GM18870 (cell line): Measurements from ENCODE around the gene CRACR2A.

Experiments
- ATAC-seq: cut with Tn5 transposase; IDR thresholded peaks from one replicate; pipeline ENCODE4 v1.9.1; 2021; ENCODE audit warnings: moderate library complexity; ENCODE audit not compliant: unreplicated experiment

The CRACR2A gene

DNA sequence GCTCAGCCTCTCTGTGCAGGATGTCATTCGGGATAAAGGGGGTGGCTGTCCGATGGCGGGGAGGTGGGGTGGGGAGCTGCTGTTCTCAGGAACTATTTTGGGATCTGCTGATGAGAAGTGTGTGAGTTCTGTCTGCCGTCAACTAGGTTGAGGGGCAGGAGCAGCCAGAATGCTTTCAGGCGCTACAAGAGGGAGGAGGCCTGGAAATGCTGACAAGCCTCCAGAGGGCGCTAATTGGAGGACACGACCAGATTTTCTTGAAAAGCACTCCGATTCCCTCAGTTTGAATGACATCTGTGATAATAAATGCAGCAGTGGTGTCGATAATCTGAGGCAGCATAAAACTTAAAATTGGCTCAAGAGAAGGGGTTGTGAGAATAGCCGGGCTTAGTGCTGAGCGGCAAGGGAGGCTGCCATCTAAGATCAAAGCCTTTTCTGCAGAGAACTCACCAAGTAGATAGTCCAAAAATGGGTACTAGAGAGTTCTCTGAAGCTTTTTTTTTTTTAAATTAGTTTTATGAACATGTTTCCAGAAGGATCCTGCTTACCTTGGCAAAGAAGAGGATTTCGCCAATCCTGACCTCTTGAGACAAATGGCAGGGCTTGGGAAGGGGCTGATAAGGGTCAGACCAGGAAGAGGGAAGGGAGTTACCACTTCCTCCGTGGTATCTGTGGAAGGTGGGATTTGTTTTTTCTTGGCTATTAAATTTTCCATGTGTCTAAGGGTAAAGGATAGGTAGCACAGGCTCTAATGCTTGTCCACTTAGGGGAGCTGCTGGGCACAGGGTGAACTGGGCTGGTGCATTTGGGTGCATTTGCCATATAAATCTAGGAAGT lies 94.4 kb downstream of the CRACR2A start:
- no peak for ATAC-seq

GRCh38 chr12:3656946-3657622 lies 95.8 kb downstream of the CRACR2A start:
- ATAC-seq: no peak

- ATAC-seq: no peak
Measured at GRCh38 chr12:3655328-3655900, 97.5 kb downstream of the CRACR2A start.

DNA sequence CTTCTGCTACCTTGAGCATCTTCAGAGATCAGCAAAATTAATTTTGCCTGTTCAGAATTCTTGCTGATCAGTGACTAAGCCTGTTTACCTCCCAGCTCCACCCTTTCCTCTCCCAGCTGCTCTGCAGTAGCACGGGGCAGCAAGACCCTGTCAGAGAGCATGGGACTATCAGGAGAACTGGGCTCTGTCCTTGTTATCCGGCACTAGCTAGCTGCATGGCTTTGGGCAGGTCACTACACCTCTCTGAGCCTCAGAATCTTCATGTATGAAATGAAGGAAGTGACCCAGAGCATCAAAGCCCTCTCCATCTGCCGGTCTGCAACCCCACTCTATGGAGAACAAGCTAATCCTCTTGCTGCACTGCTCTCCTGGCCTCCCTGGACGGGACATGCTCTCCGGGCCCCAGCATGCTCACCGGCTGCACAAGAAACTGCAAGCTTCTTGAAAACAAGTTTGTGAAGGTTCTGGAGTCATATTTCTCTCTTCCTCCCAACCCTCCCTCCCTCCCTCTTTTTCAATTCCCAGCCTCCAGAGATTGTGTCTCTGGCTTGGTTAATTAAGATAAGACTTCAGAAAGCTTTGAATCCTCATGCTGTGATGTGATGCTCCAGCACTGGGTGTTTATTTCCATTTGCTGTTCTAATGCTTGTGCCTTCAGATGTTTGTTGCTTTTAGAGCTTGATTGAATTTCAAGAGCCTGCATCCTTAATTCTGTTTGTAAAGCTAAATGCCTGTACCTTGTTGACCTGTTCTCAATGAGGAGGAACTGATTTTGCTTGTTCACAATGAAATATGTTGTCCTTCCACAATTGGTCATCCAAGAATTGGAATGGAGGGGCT lies 101.1 kb downstream of the CRACR2A start:
- ATAC-seq: no peak

DNA sequence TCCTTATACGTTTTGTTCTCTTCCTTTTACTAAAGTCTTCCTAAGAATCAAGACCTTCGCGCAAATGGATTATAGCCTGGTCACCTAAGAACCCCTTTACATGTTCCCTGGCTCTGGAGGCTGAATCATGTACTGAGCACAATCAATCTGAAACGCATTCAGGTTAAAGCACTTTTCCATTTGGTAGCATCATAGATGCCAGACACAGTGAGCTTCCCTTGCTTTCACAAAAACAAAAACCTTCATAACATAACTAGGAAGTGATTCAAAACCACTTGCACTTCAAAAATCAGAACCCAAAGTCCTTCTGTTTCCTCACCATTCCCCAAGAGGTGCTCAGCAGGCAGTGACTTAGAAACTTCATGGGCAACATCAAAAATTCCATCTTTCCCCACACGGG lies 105.4 kb downstream of the CRACR2A start:
- ATAC-seq: no peak

GRCh38 chr12:3646561-3647241 lies 106.2 kb downstream of the CRACR2A start:
- ATAC-seq: no peak

DNA sequence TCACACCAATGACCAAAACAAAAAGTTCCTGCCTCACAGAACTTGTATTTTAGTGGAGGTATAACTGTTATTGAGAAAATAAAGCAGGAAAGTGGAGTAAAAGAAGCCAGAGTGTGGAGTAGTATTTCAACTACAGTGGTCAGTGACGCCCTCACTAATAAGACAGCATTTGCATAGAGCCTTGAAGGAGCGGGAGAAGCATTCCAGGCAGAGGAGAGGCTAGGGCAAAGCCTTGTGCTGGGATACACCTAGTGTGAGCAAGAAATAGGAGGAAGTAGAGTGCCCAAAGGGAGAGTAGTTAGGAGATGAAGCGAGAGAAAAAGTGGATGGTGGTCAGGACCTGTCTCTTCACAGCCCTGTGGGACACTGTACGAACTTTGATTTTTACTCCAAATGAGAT lies 107.8 kb downstream of the CRACR2A start:
- no peak for ATAC-seq

DNA sequence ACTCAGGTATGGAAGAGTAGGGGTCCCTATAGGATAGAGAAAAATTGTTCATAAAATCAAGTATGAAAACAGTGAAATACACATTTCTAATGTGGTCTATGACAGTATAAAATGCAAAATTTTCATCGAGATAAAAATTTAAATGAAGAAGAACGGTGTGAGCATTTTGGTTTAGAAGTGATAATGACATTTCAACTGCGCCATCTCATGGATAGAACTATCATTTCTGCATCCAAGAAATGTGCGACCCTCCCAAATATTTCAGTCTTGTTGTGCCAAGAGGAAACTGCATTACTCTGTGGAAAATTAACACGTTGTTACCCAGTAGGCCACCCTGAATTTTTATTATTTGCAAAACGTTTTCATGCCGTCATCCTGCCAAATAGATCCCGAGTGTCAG lies 108.8 kb downstream of the CRACR2A start:
- ATAC-seq: no peak

- no peak for ATAC-seq
Measured at GRCh38 chr12:3641428-3642018, 111.4 kb downstream of the CRACR2A start.

- no peak for ATAC-seq
Measured at GRCh38 chr12:3636328-3636727, 116.6 kb downstream of the CRACR2A start.

DNA sequence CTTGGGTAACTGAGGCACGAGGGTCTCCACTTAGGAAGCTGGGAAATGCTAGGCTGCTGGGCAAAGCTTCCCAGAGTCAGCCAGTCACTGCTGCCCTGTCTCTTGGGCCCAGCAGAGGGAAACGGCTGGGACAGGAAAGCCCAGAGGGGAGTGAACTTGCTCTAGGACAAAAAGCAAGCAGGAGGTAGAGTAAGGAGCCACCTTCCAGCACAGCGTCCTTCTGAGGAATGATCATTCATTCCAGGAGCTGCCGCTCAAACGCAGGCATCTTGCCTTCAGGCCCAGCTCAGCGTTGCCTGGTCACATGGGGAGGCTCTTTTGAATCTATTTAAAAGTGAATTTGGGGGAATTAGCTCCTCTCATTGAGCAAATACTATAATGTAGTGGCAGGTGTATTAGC lies 118.6 kb downstream of the CRACR2A start:
- ATAC-seq: no peak

DNA sequence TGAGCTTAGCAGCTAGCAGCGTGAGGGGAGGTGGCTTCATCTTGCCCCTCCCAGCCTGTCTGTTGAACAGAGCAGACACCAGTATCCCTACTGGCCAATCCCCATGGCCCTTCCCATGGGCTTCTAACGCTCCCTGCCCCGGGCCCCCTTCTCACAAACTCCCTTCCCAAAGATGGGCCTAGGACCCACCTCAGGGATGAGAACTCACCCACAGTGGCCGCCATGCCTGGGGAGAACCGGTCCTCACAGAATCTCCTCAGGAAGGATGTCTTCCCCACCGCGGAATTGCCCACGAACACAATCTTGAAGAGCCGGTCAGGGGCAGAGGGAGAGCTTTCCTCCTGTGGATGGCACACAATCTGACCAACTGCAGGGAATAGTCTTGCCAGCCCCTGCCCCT lies 119.5 kb downstream of the CRACR2A start:
- ATAC-seq: no peak

GRCh38 chr12:3632754-3633153 lies 120.2 kb downstream of the CRACR2A start:
- no peak for ATAC-seq

GRCh38 chr12:3632256-3632655 lies 120.7 kb downstream of the CRACR2A start:
- ATAC-seq: no peak

DNA sequence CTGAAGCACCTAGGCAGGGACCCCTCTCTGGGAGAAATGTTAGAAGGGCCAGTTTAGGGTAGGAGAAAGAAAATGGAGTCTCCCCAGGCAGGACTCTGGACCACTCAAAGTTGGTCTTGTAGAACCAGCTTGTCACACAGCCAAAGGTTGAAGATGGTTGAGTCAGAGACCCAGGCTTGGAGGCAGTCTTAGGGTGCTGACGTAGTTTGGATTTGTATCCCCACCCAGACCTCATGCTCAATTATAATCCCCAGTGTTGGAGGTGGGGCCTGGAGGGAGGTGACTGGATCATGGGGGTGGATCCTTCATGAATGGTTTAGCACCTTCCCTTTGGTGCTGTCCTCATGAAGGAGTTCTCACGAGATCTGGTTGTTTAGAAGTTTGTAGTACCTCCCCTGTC lies 121.2 kb downstream of the CRACR2A start:
- ATAC-seq: no peak

- no peak for ATAC-seq
Measured at GRCh38 chr12:3631272-3631637, 121.7 kb downstream of the CRACR2A start.

DNA sequence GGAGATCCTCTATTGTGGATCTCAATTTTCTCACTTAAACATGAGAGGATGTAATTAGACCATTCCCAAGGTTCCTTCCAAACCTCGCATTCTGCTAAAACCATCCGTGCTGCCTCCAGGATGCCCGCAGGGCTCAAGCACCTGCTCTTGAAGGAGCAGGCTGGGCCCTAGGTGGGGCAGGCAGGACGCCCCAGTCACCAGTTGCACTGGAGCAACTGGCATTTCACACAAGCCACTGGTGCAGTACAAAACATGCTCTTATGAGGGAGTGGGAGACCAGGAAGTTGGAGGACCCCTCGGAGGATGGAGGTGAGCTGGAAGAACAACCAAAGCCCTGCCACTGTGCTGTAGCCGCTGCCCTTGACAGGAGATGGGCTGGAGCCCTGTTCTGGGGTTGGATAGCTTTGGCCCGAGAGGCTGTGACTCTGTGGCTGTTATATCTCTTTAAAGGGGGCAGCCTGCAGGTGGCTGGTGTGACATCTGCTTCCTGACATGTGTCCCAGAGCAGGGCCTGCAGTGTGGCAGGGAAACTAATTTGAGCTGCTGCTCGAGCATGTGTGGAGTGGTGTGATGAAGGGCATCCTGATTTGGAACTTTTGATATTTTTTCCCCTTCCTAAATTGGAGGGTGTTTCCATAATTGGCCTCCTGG lies 122.2 kb downstream of the CRACR2A start:
- ATAC-seq: no peak

- no peak for ATAC-seq
Measured at GRCh38 chr12:3630111-3630510, 122.8 kb downstream of the CRACR2A start.

DNA sequence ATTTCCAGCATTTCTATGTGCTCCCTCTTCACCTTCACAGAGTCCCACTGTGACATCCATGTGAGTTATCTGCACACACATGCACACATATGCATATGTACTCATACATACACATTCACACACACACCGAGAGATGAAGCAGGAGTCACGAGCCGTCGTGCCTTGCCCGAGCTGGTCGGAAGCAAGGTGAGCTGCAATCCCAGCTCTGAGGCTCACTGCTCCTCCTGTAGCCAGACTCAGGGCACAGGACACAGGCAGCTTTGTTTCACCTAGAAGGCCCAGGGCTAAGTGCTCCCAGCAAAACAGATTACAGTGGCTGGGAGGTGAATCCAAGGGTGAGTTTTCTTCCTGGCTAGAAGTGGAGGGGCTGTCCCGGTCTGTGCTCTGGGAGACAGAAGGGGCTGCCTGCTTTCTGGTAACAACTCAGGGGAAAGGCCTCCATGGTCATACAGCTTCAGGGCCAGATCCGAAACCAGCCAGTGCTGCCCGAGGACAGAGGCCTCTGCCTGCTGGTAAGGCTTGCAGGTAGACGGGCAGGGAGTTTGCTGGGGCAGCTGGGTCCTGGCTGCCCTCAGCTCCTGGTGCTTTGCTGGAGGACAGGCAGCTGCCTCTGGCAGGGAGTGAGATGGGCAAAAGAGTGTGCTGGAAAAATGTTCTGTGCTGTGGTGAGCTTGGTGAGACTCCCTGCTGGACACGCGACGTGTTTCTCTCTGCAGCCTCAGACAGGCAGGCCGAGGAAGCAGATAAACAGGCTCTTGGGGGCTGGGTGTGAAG lies 123.7 kb downstream of the CRACR2A start:
- no peak for ATAC-seq
